ENCODE data around the gene GALT. TPM values are rescaled to one million over a fixed set of nuclear protein-coding genes. Genes with fewer than 3 reads are reported as not detected.

GALT gene
- total and polyA plus RNA-seq, 2 of the 13 experiments (the other 11 are each of a cell fraction or from before 2014, with no cell fraction given): 40.4 to 46.3 TPM

DNA sequence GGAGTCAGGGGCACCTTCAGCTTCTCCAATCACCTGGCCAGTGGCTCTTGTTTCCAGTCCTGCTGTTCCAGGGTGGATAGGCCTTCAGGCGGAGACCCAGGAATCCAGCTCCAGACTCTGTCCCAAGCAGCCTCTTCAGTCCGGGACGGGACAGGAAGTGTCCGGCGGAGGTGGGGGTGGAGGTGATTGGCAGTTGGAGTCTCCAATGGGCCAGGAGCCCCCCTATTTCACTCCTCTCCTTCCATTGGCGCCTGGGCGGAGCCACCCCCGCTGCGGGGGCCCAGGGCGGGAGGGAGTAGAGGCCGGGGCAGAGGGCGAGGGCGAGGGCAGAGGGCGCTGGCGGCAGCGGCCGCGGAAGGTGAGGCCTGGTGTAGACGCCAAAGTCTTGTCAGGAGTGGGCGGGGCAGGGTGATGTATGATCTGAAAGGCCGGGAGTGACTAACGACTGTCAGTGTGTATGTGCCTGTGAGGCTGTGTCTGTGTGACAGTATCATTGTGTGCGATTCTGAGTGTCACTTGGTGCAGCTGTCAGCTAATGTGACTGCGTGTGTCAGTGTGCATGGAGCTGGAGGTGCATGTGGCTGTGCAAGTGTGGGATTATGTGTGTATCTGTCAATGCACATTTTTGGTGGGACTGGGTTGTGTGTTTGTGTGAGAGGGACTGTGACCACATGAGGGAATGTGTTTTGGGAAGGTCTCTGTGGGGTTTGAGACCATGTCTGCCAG, 5.6 kb downstream of the GALT start, which contains the start of gene IL11RA (continued):
- TF ChIP-seq ZNF350 (CRISPR knock-in tag; IDR thresholded peaks at IDR 0.05; ENCODE audit: borderline replicate concordance, low read depth) (no peak), ESRRA (CRISPR knock-in tag; IDR thresholded peaks at IDR 0.05; ENCODE audit: low read depth) (peak; percentile 75; the same call in 1 of the 2 replicates), RCOR2 (CRISPR knock-in tag; IDR thresholded peaks at IDR 0.05) (no peak), ZMYM4 (CRISPR knock-in tag; IDR thresholded peaks at IDR 0.05) (peak; percentile 64), KLF11 (CRISPR knock-in tag; IDR thresholded peaks at IDR 0.05) (no peak), SP2 (CRISPR knock-in tag; IDR thresholded peaks at IDR 0.05) (peak; percentile 92), BORCS8-MEF2B (CRISPR knock-in tag; IDR thresholded peaks at IDR 0.05) (peak; percentile 27; the same call in 1 of the 2 replicates), ZNF709 (CRISPR knock-in tag; IDR thresholded peaks at IDR 0.05) (no peak), FOXM1 (CRISPR knock-in tag; IDR thresholded peaks at IDR 0.05) (no peak), ZNF256 (CRISPR knock-in tag; conservative IDR thresholded peaks at IDR 0.05) (no peak), ZNF264 (CRISPR knock-in tag; IDR thresholded peaks at IDR 0.05) (no peak), ARNTL (CRISPR knock-in tag; IDR thresholded peaks at IDR 0.05) (no peak), SIX1 (CRISPR knock-in tag; IDR thresholded peaks at IDR 0.05; ENCODE audit: borderline replicate concordance) (no peak), ZNF761 (CRISPR knock-in tag; conservative IDR thresholded peaks at IDR 0.05) (no peak), MED8 (CRISPR knock-in tag; IDR thresholded peaks at IDR 0.05; ENCODE audit: insufficient replicate concordance) (peak; percentile 45), ATAD3A (CRISPR knock-in tag; IDR thresholded peaks at IDR 0.05) (no peak)
- TF ChIP-seq, protein P1, sequence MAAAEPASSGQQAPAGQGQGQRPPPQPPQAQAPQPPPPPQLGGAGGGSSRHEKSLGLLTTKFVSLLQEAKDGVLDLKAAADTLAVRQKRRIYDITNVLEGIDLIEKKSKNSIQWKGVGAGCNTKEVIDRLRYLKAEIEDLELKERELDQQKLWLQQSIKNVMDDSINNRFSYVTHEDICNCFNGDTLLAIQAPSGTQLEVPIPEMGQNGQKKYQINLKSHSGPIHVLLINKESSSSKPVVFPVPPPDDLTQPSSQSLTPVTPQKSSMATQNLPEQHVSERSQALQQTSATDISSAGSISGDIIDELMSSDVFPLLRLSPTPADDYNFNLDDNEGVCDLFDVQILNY (CRISPR knock-in tag; conservative IDR thresholded peaks at IDR 0.05): 0 out of 2 replicates have a peak, but pooled peaks have one; percentile 47
- TF ChIP-seq, protein P2, sequence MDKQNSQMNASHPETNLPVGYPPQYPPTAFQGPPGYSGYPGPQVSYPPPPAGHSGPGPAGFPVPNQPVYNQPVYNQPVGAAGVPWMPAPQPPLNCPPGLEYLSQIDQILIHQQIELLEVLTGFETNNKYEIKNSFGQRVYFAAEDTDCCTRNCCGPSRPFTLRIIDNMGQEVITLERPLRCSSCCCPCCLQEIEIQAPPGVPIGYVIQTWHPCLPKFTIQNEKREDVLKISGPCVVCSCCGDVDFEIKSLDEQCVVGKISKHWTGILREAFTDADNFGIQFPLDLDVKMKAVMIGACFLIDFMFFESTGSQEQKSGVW (CRISPR knock-in tag; IDR thresholded peaks at IDR 0.05; ENCODE audit: borderline replicate concordance): no peak
- TF ChIP-seq, protein P3, sequence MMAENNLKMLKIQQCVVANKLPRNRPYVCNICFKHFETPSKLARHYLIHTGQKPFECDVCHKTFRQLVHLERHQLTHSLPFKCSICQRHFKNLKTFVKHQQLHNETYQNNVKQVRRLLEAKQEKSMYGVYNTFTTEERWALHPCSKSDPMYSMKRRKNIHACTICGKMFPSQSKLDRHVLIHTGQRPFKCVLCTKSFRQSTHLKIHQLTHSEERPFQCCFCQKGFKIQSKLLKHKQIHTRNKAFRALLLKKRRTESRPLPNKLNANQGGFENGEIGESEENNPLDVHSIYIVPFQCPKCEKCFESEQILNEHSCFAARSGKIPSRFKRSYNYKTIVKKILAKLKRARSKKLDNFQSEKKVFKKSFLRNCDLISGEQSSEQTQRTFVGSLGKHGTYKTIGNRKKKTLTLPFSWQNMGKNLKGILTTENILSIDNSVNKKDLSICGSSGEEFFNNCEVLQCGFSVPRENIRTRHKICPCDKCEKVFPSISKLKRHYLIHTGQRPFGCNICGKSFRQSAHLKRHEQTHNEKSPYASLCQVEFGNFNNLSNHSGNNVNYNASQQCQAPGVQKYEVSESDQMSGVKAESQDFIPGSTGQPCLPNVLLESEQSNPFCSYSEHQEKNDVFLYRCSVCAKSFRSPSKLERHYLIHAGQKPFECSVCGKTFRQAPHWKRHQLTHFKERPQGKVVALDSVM (CRISPR knock-in tag; IDR thresholded peaks at IDR 0.05): peak; percentile 79
- TF ChIP-seq, protein P4, sequence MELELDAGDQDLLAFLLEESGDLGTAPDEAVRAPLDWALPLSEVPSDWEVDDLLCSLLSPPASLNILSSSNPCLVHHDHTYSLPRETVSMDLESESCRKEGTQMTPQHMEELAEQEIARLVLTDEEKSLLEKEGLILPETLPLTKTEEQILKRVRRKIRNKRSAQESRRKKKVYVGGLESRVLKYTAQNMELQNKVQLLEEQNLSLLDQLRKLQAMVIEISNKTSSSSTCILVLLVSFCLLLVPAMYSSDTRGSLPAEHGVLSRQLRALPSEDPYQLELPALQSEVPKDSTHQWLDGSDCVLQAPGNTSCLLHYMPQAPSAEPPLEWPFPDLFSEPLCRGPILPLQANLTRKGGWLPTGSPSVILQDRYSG (CRISPR knock-in tag; IDR thresholded peaks at IDR 0.05): no peak
- TF ChIP-seq, protein P5, sequence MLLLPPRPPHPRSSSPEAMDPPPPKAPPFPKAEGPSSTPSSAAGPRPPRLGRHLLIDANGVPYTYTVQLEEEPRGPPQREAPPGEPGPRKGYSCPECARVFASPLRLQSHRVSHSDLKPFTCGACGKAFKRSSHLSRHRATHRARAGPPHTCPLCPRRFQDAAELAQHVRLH (CRISPR knock-in tag; IDR thresholded peaks at IDR 0.05; ENCODE audit: borderline replicate concordance, low read depth): peak; percentile 48; the same call in 1 of the 2 replicates
- TF ChIP-seq, protein P6, sequence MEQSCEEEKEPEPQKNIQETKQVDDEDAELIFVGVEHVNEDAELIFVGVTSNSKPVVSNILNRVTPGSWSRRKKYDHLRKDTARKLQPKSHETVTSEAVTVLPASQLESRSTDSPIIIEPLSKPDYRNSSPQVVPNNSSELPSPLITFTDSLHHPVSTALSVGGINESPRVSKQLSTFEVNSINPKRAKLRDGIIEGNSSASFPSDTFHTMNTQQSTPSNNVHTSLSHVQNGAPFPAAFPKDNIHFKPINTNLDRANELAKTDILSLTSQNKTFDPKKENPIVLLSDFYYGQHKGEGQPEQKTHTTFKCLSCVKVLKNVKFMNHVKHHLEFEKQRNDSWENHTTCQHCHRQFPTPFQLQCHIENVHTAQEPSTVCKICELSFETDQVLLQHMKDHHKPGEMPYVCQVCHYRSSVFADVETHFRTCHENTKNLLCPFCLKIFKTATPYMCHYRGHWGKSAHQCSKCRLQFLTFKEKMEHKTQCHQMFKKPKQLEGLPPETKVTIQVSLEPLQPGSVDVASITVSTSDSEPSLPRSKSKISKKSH (CRISPR knock-in tag; IDR thresholded peaks at IDR 0.05; ENCODE audit: borderline replicate concordance): no peak

All from HepG2 (cell line).